Germinal center (tissue), 1 donor: ENCODE results near the gene DENND1A.

ENCODE experiments used
- DNase-seq: peaks from one replicate; pipeline ENCODE4 v3.0.0; 2012; ENCODE audit warnings: mixed read lengths, low spot score

The DENND1A gene

GRCh38 chr9:123487944-123488548 is 441.9 kb downstream of the DENND1A start:
- DNase-seq = no peak

- DNase-seq = no peak
These were observed 443.5 kb downstream of the DENND1A start for GRCh38 chr9:123486431-123486830.

- DNase-seq = no peak
These were observed 444.7 kb downstream of the DENND1A start for GRCh38 chr9:123485216-123485615.

GRCh38 chr9:123484130-123484529 is 445.8 kb downstream of the DENND1A start:
- DNase-seq = no peak

DNA sequence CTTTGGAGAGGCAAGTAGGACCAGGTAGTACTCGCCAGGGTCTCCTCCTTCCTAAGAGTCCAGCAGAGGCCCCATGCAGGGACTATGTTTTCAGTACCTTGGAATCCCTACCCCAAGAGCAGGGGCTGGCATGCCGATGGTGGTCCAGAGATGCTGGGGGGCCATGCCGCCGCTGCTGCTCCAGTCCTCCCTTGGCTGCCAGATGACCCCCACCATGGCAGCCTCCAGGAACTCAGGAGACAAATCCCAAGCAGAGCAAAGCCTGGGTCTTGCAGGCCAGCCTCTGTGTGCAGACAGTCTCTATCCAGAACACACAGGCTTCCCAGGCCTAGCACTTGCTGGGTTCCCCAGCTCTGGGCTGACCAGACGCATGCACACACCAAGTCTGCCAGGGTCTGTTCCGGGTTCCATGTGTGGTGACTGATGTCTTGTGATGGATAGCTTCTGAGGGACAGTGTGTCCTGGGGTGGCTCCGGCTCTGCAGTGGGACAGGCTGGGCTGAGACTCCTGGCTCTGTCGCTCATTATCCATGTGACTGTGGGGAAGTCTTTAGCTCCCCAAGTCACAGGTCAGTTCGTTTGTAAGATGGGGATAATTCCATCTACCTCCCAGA is 446.6 kb downstream of the DENND1A start:
- no peak for DNase-seq

GRCh38 chr9:123482295-123482968 is 447.5 kb downstream of the DENND1A start:
- DNase-seq = no peak

DNA sequence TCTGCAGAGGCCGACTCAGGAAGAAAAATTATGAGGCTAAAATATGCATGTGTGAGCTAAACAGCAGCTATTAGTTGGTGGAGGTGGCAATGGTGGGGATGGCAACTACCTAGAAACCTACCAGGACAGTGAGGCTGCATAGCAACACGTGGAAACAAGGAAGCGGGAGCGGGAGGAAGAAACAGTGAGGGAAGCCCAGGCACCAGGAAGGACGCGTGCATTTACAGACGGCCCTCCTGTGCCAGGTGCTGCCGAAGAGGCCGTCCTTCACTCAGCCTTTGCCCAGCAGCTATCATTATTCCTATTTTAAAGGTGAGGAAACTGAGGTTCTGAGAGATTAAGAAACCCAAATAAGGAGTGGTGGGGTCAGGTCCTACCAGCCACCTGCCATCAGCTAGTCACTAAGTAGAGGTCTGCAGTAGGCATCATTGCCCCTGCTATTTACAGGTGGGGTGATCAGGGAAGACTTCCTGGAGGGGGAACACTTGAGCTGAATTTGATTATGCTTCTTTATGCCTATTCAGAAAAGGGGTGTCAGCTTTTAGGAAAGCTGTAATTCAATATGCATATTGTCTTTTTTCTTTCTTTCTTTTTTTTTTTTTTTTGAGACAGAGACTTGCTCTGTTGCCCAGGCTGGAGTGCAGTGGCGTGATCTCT is 448.6 kb downstream of the DENND1A start:
- DNase-seq = no peak

DNA sequence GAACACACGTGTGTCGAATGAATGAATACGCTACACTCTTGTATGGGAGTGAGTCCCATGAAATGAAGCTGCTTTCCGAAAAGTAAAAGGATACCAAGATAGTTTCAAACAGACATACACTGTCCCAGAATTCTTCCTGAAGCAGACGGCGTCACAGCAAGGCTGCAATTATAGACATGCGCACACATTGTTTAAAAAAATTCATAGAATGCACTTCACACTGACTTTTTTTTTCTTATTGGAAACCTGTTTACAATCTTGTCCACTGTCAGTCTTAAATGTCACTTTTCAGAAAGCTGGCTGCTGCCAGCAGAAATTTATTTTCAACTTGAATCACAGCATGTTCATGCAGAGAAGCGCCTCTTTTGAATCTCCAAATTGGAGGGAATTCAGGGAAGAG is 449.1 kb downstream of the DENND1A start:
- no peak for DNase-seq

GRCh38 chr9:123480096-123480495 is 449.8 kb downstream of the DENND1A start:
- no peak for DNase-seq

GRCh38 chr9:123478967-123479602 is 450.8 kb downstream of the DENND1A start:
- no peak for DNase-seq

GRCh38 chr9:123478160-123478559 is 451.8 kb downstream of the DENND1A start:
- no peak for DNase-seq

DNA sequence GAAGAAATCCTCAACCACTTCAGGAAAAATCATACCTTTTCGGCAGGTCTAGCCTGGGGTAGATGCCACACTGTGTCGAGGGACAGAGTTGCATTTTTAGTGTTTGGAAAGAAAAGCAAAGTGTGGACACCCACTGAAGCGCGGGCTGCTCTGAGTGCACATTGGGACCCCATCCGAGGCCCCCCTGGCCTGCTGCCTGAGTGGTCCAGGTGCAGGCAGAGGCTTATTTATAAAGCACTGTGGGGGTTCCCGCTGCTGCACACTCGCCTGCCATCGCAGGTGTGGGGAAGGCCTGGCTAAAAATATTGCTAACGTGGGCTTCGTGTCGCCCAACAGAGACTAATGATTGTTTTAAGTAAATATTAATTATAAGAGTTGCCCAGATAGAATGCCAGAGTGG is 454.5 kb downstream of the DENND1A start:
- DNase-seq = peak; percentile 54

GRCh38 chr9:123472862-123473614 is 456.9 kb downstream of the DENND1A start:
- DNase-seq = no peak

DNA sequence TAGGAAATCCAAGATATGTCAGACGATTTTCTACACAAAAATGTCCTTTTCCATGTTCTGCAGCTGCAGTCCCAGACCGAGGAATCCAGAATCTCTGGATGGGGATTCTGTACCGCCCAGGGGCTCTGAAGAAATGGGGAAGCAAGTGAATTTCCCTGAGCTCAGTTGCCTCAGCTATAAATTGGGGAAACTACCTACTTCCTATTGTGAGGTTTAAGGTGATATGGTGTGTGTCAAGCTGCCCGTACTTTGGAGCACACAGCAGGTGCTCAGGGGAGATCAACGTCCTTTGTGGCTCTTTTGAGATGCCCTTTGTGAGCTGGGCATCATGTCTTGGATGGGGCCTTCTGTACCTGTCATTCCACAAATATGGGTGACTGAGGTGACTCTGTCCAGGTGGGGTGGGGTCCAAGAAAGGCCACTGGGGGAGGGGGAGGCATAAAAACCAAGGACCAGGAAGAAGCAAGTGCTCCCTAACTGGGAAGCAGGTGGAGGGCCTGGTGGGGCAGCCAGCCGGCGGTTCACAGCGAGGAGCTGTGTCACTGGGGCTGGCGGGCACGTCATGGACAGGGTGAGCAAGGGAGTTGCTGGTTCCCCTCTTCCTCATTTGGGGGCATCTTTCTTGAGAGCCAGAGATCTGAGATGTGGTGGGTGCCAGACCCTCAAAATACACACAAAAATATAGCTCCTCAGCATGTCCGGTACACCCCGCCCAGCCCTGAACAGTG is 457.9 kb downstream of the DENND1A start:
- peak; percentile 33 for DNase-seq

DNA sequence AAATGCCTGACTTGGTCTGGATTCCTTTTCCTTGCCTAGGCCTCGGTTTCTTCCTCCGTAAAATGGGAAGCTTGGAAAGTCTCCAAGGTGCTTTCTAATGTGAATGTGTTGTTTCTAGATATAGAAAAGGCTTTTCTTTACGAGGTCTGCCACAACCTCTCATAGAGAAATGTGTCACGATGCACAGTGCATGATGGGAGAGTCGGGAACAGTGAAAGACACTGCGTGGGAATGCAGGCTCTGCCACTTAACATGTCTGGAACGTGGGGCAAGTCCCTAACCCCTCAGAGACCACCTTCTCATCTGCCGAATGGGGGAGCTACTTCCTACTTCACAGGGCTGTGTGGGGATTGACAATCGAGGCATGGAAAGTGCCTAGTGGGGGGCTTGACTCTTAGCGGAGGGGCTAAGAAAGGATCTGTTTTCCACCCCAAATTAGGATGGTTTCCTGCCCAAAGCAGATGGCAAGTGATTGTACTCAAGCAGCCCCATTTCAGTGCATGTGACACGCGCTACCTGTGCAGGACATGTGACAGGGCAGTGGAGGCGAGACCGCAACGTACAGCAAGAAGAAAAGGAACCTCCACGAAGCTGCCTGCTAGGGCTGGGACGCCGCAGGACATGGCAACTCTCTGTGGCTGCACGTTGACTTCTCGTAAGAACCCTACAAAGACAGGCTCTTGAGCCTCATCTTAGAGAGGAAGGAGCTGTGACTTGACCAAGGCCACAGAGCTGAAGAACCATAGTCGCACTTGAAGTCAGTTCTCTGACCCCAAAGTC is 458.7 kb downstream of the DENND1A start:
- DNase-seq = no peak

DNA sequence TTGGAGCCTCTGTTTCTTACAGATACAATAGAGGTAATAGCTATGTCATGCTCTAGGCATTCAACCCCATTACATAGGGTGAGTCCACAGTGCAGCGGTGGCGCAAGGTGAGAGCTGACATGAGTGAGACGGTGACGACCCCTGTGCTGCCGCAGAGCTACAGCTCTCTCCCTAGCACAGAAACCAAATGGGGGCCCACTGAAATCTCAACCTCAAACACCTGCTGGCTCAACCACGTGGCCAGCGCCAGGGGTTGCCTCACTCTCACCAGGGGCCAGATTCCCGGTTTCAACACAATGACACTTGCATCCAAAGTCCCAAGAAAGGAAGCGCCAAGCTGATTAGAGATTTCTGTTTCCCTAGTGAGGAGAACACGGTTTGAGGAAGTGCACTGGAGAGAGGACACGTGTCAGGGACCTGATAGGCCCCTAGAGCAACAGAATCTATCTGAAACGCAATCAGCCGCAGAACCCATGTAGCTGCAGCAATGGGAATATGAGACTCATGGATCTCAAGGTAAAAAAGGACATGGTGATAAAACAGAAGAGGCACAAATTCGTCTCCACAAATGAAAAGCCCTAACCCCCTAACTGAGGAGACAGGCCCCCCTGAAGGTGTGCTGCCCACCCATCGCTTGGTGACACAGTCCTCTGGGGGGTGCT is 459.7 kb downstream of the DENND1A start:
- no peak for DNase-seq

GRCh38 chr9:123469282-123469681 is 460.6 kb downstream of the DENND1A start:
- no peak for DNase-seq

GRCh38 chr9:123468541-123468940 is 461.4 kb downstream of the DENND1A start:
- DNase-seq = no peak

GRCh38 chr9:123465304-123465703 is 464.6 kb downstream of the DENND1A start:
- no peak for DNase-seq

DNA sequence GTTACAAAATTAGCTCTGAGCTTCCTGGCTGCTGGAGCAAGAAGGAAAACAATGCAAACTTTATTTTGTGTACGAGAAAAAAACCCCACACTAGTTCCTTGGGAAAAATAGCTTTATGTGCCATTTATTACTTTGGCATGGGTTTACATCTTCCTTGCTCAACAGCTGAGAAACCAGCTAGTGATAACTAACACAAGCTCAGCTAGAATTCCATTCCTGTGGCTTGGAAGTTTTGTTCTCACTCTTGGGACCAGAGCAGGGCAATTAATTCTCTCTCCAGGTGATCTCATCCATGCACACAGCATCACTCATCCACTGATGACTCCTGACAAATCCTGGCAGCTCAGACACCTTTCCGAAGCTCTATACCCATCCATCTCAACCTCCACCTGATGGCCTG is 469.8 kb downstream of the DENND1A start:
- DNase-seq = no peak
